ENCODE results near the gene SOX3.

- TF ChIP-seq, protein P1, sequence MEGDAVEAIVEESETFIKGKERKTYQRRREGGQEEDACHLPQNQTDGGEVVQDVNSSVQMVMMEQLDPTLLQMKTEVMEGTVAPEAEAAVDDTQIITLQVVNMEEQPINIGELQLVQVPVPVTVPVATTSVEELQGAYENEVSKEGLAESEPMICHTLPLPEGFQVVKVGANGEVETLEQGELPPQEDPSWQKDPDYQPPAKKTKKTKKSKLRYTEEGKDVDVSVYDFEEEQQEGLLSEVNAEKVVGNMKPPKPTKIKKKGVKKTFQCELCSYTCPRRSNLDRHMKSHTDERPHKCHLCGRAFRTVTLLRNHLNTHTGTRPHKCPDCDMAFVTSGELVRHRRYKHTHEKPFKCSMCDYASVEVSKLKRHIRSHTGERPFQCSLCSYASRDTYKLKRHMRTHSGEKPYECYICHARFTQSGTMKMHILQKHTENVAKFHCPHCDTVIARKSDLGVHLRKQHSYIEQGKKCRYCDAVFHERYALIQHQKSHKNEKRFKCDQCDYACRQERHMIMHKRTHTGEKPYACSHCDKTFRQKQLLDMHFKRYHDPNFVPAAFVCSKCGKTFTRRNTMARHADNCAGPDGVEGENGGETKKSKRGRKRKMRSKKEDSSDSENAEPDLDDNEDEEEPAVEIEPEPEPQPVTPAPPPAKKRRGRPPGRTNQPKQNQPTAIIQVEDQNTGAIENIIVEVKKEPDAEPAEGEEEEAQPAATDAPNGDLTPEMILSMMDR (IDR thresholded peaks at IDR 0.05): no peak
- no peak for TF ChIP-seq EZH2 (IDR thresholded peaks at IDR 0.05)
Observed at GRCh38 chrX:140477987-140478386, 26.9 kb downstream of the SOX3 start.
